ENCODE results near the gene TYW5.

DNA sequence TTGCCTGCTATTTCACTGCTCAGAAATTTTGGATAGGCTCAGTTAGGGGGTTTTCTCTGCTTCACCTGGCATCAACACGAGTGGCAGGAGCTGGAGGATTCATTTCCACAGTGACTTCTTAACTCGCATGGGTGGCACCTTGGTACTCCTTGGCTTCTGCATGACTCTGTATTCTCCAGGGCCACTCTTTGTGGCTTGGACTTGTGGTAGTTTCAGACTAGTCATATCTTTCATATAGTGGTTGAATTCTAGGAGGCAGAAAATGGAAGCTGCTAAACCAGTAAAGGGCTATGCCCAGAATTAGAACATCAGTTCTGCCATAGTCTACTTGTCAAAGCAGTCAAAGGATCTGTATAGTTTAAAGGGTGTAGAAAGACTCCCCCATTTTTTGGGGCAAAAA, 6.9 kb upstream of the TYW5 start:
- TF ChIP-seq, protein P1, sequence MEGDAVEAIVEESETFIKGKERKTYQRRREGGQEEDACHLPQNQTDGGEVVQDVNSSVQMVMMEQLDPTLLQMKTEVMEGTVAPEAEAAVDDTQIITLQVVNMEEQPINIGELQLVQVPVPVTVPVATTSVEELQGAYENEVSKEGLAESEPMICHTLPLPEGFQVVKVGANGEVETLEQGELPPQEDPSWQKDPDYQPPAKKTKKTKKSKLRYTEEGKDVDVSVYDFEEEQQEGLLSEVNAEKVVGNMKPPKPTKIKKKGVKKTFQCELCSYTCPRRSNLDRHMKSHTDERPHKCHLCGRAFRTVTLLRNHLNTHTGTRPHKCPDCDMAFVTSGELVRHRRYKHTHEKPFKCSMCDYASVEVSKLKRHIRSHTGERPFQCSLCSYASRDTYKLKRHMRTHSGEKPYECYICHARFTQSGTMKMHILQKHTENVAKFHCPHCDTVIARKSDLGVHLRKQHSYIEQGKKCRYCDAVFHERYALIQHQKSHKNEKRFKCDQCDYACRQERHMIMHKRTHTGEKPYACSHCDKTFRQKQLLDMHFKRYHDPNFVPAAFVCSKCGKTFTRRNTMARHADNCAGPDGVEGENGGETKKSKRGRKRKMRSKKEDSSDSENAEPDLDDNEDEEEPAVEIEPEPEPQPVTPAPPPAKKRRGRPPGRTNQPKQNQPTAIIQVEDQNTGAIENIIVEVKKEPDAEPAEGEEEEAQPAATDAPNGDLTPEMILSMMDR (conservative IDR thresholded peaks at IDR 0.05) = no peak
- TF ChIP-seq EZH2 (IDR thresholded peaks at IDR 0.05; ENCODE audit: low read depth) = no peak
